ENCODE measurements around the gene BNC2.

Gene BNC2

GRCh38 chr9:16436545-16436944 lies 433.9 kb downstream of the BNC2 start:
- DNase-seq: no peak

DNA sequence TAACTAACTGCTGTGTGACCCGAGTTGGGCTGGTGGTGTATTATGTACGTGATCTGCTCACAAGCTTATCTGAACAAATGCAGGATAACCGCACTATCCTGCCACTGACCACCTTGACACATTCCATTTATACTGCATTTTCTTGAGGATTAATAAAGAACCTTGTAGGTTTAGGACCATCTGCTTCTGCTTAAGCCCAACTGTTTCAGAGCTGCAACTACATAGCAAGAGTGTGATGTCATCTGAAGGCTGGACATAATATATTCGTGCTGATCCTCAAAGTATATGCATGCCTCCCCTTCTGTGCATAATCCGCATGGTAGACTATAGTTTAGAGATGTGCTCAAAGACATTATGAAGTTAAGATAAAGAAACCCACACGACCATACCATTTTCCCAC lies 435.9 kb downstream of the BNC2 start:
- DNase-seq: no peak

- no peak for DNase-seq
Observed at GRCh38 chr9:16433494-16433893, 437.0 kb downstream of the BNC2 start.

GRCh38 chr9:16431666-16432392 lies 438.6 kb downstream of the BNC2 start:
- no peak for DNase-seq

GRCh38 chr9:16429671-16430070 lies 440.8 kb downstream of the BNC2 start:
- DNase-seq: no peak

- DNase-seq: no peak
Observed at GRCh38 chr9:16427873-16428427, 442.5 kb downstream of the BNC2 start.

- no peak for DNase-seq
Observed at GRCh38 chr9:16426716-16427115, 443.8 kb downstream of the BNC2 start.

GRCh38 chr9:16425562-16426231 lies 444.8 kb downstream of the BNC2 start:
- DNase-seq: no peak

- no peak for DNase-seq
Observed at GRCh38 chr9:16422114-16422513, 448.4 kb downstream of the BNC2 start.

DNA sequence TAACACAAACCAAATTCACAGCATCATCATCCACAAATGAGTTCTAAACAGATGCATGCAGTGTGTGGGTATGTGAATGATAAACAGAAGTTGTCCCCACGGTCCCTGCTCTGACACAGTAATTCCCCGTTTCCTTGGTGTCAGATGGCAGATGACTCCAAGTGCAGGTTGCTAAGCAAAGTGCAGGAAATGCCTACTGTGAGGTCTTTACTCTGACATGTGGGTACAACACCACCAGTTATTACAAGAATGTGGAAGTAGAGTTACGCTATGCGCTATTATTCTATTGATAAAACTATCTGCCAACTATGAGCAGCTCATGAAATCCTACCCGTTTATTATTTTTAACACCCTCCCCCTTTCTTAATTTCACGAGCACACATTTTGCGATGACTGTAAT lies 448.9 kb downstream of the BNC2 start:
- no peak for DNase-seq

- DNase-seq: no peak
Observed at GRCh38 chr9:16419124-16419523, 451.3 kb downstream of the BNC2 start.

- no peak for DNase-seq
Observed at GRCh38 chr9:16418721-16419120, 451.7 kb downstream of the BNC2 start.

DNA sequence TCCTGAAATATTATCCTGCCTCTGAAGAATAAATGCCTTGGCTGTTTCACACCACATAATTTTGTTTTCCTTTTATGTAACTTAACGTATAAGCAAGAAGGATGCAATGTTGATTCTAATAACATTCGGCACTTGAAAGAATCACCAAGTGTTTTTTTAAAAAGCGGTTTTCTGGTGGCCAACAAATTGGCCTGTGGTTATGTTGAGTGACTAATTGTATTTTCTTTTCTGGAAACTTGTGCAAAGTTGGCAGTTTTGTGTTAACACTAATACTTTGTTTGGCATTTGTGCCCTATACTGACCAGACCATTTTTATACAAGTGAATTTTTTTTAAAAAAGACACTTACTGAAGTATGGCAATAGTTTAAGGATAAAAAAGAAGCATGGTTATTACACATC lies 452.7 kb downstream of the BNC2 start:
- no peak for DNase-seq

DNA sequence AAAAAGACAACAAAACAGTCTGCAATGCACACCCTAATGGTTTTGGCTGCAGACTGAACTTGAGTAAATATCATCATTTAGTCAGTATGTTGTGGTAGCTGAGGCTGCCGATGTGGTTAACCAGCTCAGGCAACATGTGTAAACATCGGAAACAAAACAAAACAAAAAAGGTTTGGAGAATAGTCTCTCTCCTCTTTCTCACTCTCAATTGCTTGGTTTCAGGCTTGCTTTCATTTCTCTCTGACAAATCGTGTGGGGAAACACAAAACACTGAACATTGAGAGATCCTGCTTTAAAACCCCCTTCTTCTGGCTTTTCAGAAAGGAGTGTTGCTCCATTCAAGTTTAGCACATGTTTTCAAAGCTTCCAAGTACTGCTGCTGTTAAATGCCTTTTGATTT lies 453.3 kb downstream of the BNC2 start:
- no peak for DNase-seq

DNA sequence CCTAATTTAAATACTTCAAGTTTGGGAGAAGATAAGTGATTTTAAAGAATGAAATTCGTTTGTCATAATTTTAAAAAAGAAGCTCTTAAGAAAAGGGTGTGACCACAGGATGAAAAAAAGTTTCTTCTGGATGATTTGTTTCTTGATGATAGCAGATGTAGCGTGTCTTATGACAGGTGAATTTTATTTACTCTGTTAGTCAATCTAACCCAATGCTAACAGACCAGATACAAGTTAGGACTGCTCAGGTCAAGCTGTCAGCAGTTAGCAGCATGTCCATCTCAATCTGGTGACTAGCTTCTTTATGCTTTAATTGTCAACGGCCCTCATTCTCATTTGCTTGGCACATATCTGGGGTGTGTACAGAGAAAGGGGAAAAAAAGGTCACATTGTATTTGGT lies 456.0 kb downstream of the BNC2 start:
- DNase-seq: peak; percentile 79

GRCh38 chr9:16413509-16414016 lies 456.9 kb downstream of the BNC2 start:
- DNase-seq: no peak

GRCh38 chr9:16412740-16413139 lies 457.7 kb downstream of the BNC2 start:
- no peak for DNase-seq

DNA sequence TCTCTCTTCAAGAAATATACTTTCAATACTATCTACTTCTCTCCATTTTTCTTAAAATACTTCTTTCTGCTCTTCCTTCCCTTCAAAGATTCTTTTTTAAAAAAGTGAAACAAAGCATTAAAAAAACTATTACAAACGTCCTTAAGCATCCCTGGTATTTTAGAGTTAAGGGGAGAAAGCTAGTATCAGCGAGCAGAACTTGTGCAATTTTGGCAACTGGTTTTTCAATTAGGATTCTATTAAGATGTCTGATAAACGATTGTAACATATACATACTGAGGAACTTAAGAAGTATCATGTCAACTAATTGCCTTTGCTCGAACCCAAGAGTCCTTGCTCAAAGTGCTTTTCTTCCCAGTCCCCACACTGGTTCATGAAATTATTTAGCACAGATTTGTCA lies 459.2 kb downstream of the BNC2 start:
- no peak for DNase-seq

DNA sequence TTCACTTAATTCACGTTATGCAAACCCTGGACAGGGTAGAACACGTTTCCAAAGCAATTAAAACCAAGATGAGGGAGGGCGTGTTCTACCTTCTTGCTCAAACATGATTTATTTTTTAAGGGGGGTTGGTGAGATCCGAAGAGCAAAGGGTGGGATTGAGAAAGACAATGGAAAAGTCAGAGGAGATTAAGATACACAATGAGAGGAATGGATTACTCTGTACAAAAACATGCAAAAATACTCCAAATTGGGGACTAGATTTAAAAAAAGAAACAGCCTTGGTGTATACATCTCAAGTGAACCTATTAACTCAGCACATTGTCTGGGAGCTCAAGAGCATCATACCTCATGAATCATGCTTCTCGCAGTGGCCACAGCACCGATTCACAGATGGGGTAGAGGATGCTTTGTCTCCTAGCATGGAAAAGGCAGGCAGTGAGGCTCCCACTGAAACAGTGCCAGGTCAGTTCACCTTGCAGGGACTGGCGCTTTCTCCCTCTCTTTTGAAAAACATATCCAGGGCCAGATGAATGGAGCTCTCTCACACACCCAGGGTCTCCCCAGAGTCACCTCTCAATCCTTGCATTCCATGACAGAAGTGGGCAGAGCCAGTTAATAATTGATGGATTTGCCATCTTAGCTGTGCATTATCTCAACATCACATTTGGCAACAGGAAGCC lies 459.7 kb downstream of the BNC2 start:
- DNase-seq: no peak

DNA sequence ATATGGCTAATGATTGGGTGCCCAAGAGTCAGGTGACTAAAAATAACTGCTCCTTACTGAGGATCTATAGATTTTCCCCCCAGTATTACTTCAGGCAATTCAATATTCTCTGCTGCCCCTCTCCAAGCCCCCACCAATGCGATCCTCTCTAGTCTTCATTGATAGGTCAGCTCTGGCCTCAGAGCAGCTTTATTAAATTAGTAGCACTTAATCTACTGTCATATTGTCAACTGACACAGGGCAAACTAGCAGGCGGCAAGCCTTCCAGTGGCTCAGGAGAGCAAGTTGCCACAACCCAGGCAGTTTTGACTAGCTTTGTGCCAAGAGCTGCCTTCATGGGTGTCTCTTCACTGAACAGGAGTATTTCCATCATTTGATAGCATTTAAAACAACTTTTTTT lies 462.9 kb downstream of the BNC2 start:
- no peak for DNase-seq

GRCh38 chr9:16406526-16407225 lies 463.8 kb downstream of the BNC2 start:
- no peak for DNase-seq

- no peak for DNase-seq
Observed at GRCh38 chr9:16405421-16405820, 465.0 kb downstream of the BNC2 start.

DNA sequence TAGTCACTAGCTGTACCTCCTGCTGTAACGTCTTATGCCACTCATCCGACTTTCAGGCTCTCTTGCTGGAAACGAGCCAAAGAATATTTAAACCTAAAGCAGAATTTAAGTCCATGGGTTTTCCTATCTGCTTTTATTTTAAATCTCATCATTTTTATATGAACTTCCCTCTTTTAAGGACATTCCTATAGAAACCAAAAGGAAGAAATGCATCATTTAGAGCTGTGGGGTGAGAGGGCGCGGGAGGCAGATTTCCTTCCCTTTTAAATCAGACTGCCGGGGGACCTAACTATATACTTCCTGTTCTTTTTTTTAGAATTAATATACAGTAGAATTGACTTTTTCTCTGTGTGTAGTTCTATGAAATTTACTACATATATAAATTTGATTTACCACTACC lies 468.8 kb downstream of the BNC2 start:
- DNase-seq: no peak

All from NCI-H526 (cell line).